H9 (cell line): ENCODE data around the gene GABRR3. TPM values are rescaled to one million over a fixed set of nuclear protein-coding genes. Genes with fewer than 3 reads are reported as not detected.

ENCODE experiments used
- DNase-seq: peaks from one replicate; pipeline ENCODE4 v3.0.0-alpha.2; 2017
- H2AFZ ChIP-seq: one replicate; pipeline ENCODE4 v1.6.1; 2013; ENCODE audit warnings: mild to moderate bottlenecking, low read length, control low read depth, moderate library complexity
- H2AK5ac ChIP-seq: 2 replicates; pipeline ENCODE4 v1.6.1; 2013; ENCODE audit warnings: low read length, control low read depth, mixed read lengths; ENCODE audit not compliant: insufficient read length
- H2BK120ac ChIP-seq: one replicate; pipeline ENCODE4 v1.6.1; 2013; ENCODE audit warnings: low read depth, mild to moderate bottlenecking, low read length, control low read depth, inconsistent platforms; ENCODE audit not compliant: poor library complexity, severe bottlenecking
- H2BK12ac ChIP-seq: 2 replicates; pipeline ENCODE4 v1.6.1; 2013; ENCODE audit warnings: low read length, control low read depth, mixed read lengths, low read depth; ENCODE audit not compliant: insufficient read length
- H2BK15ac ChIP-seq: 2 replicates; pipeline ENCODE4 v1.6.1; 2013; ENCODE audit warnings: low read depth, low read length, control low read depth
- H2BK20ac ChIP-seq: one replicate; pipeline ENCODE4 v1.6.1; 2013; ENCODE audit warnings: low read depth, mild to moderate bottlenecking, low read length, control low read depth, inconsistent platforms; ENCODE audit not compliant: poor library complexity, severe bottlenecking
- H2BK5ac ChIP-seq: 2 replicates; pipeline ENCODE4 v1.6.1; 2013; ENCODE audit warnings: low read length, control low read depth, mixed read lengths; ENCODE audit not compliant: insufficient read length
- H3K14ac ChIP-seq: 2 replicates; pipeline ENCODE4 v1.6.1; 2013; ENCODE audit warnings: low read length, control low read depth; ENCODE audit not compliant: insufficient read depth
- H3K18ac ChIP-seq: 2 replicates; pipeline ENCODE4 v1.6.1; 2013; ENCODE audit warnings: low read depth, mild to moderate bottlenecking, mixed read lengths, low read length, control low read depth; ENCODE audit not compliant: insufficient read length
- H3K23ac ChIP-seq: 2 replicates; pipeline ENCODE4 v1.6.1; 2013; ENCODE audit warnings: low read length, control low read depth, mixed read lengths, low read depth; ENCODE audit not compliant: insufficient read length
- H3K23me2 ChIP-seq: 2 replicates; pipeline ENCODE4 v1.6.1; 2013; ENCODE audit warnings: low read depth, mild to moderate bottlenecking, mixed read lengths, low read length, control low read depth; ENCODE audit not compliant: insufficient read length, poor library complexity, severe bottlenecking
- H3K27ac ChIP-seq: 2 replicates; pipeline ENCODE4 v1.5.1; 2013; ENCODE audit warnings: low read length, control low read depth, mixed read lengths, low read depth; ENCODE audit not compliant: insufficient read length
- H3K27me3 ChIP-seq: 2 replicates; pipeline ENCODE4 v1.6.1; 2013; ENCODE audit warnings: low read length, control low read depth, inconsistent platforms; ENCODE audit not compliant: insufficient read depth
- H3K4ac ChIP-seq: 2 replicates; pipeline ENCODE4 v1.6.1; 2013; ENCODE audit warnings: low read depth, mild to moderate bottlenecking, control low read depth, inconsistent platforms, low read length, moderate library complexity
- H3K4me1 ChIP-seq: 2 replicates; pipeline ENCODE4 v1.6.1; 2013; ENCODE audit warnings: low read length, control low read depth, inconsistent platforms; ENCODE audit not compliant: insufficient read depth
- H3K4me2 ChIP-seq: 2 replicates; pipeline ENCODE4 v1.6.1; 2013; ENCODE audit warnings: low read length, control low read depth, mixed read lengths; ENCODE audit not compliant: insufficient read length, insufficient read depth
- H3K56ac ChIP-seq: 2 replicates; pipeline ENCODE4 v1.6.1; 2013; ENCODE audit warnings: low read depth, mild to moderate bottlenecking, mixed read lengths, low read length, control low read depth; ENCODE audit not compliant: insufficient read length
- H3K79me1 ChIP-seq: 2 replicates; pipeline ENCODE4 v1.6.1; 2013; ENCODE audit warnings: low read depth, mild to moderate bottlenecking, moderate library complexity, low read length, control low read depth, inconsistent platforms; ENCODE audit not compliant: insufficient read depth, poor library complexity, severe bottlenecking
- H3K79me2 ChIP-seq: 2 replicates; pipeline ENCODE4 v1.6.1; 2013; ENCODE audit warnings: low read length, control low read depth, inconsistent platforms; ENCODE audit not compliant: insufficient read depth
- H3K9ac ChIP-seq: 2 replicates; pipeline ENCODE4 v1.6.1; 2013; ENCODE audit warnings: low read length, control low read depth, mixed read lengths; ENCODE audit not compliant: insufficient read length; ENCODE audit errors: extremely low read depth
- H3K9me3 ChIP-seq: one replicate; pipeline ENCODE4 v1.6.1; 2013; ENCODE audit warnings: low read depth, low read length, inconsistent platforms; ENCODE audit not compliant: control insufficient read depth
- H3T11ph ChIP-seq: one replicate; pipeline ENCODE4 v1.6.1; 2013; ENCODE audit warnings: mild to moderate bottlenecking, low read length, control low read depth, inconsistent platforms
- H4K20me1 ChIP-seq: one replicate; pipeline ENCODE4 v1.6.1; 2013; ENCODE audit not compliant: control insufficient read depth, insufficient read length, insufficient read depth
- H4K5ac ChIP-seq: 2 replicates; pipeline ENCODE4 v1.6.1; 2013; ENCODE audit warnings: low read depth, mild to moderate bottlenecking, mixed read lengths, low read length, control low read depth; ENCODE audit not compliant: insufficient read length
- H4K8ac ChIP-seq: replicated peaks from 2 replicates; pipeline ENCODE4 v1.6.1; 2013; ENCODE audit warnings: low read length, control low read depth, mixed read lengths, low read depth; ENCODE audit not compliant: insufficient read length
- H4K91ac ChIP-seq: 2 replicates; pipeline ENCODE4 v1.6.1; 2013; ENCODE audit warnings: low read depth, mild to moderate bottlenecking, moderate library complexity, mixed read lengths, low read length, control low read depth; ENCODE audit not compliant: insufficient read length
- H3K27ac Mint-ChIP-seq, 3 experiments: 2 replicates in 2 of 3; 3 replicates in 1 of 3; pipeline ENCODE4 v1.8.0; 2020 to 2021; ENCODE audit warnings: mixed read lengths in 3 of 3, mild to moderate bottlenecking in 1 of 3, moderate library complexity in 1 of 3
- H3K27me3 Mint-ChIP-seq: 2 replicates; pipeline ENCODE4 v1.8.0; 2021; ENCODE audit warnings: low read depth, mild to moderate bottlenecking, moderate library complexity, mixed read lengths
- H3K36me3 Mint-ChIP-seq, 3 experiments: 2 replicates in 2 of 3; 3 replicates in 1 of 3; pipeline ENCODE4 v1.8.0; 2020 to 2021; ENCODE audit warnings: low read depth in 3 of 3, mixed read lengths in 3 of 3; ENCODE audit not compliant: insufficient read depth in 1 of 3
- H3K4me1 Mint-ChIP-seq, 2 experiments: 2 replicates each; pipeline ENCODE4 v1.8.0; 2020; ENCODE audit warnings: mixed read lengths in 2 of 2
- H3K4me3 Mint-ChIP-seq, 2 experiments: 2 replicates in 1 of 2; 3 replicates in 1 of 2; pipeline ENCODE4 v1.8.0; 2020 to 2021; ENCODE audit warnings: mild to moderate bottlenecking in 2 of 2, mixed read lengths in 2 of 2, moderate library complexity in 1 of 2
- H3K9me3 Mint-ChIP-seq, 2 experiments: 2 replicates in 1 of 2; 3 replicates in 1 of 2; pipeline ENCODE4 v1.8.0; 2020; ENCODE audit warnings: mild to moderate bottlenecking in 2 of 2, mixed read lengths in 2 of 2, moderate library complexity in 1 of 2
- CTCF ChIP-seq: fragments of 200-600 bp; sonication (generic); conservative IDR thresholded peaks from 3 replicates; pipeline ENCODE4 v1.8.0; 2021; ENCODE audit warnings: antibody characterized with exemption, mild to moderate bottlenecking
- WGBS: extraction: QIAGEN DNeasy Blood & Tissue Kit; methylation state at CpG from one replicate; pipeline ENCODE4 v1.1.7; 2013; ENCODE audit warnings: missing lambda C conversion rate, low lambda C conversion rate, mixed read lengths; ENCODE audit not compliant: insufficient read length; ENCODE audit errors: extremely low coverage; 5-methylcytosine and 5-hydroxymethylcytosine counted together
- total RNA-seq: library from RNA; stranded (reverse); gene quantifications from 2 replicates; pipeline ENCODE4 v1.2.1, GENCODE V29; 2021

GABRR3 gene
- total RNA-seq, 1 experiment from 2014 or later = not detected

DNA sequence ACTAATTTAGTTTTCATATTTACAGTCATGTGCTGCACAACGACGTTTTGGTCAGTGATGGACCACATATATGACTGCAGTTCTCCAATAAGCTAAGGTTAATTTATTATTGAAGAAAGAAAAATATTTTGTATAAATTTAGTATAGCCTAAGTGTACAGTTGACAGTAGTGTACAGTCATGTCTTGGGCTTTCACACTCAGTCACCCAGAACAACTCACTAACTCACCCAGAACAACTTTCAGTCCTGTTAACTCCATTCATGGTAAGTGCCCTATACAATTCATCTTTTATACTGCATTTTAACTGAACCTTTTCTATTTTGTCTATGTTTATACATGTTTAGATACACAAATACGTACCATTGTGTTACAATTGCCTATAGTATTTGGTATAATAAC lies 3.8 kb upstream of the GABRR3 start:
- peaks cover 4 to 9% of the 10 kb centered on the region in 2 experiments; a peak in 4 of 5 replicates for H3K9me3 Mint-ChIP-seq
- no CpG with 5 or more reads among the region's 3 CpGs for WGBS

More for the DNA sequence above, 3.8 kb upstream of the GABRR3 start:
- Histone ChIP-seq H3K9me3 (no peaks in the 10 kb centered on the region), H3K18ac (no peak overlapping the region), H3K79me2 (no peaks in the 10 kb centered on the region), H2BK15ac (no peak overlapping the region), H3K27ac (no peak overlapping the region), H3K9ac (no peak overlapping the region), H4K5ac (no peak overlapping the region), H3K4me1 (no peaks in the 10 kb centered on the region; the same call in 1 of the 2 replicates), H2BK12ac (no peak overlapping the region), H3K23ac (no peak overlapping the region), H2BK5ac (no peak overlapping the region), H2BK20ac (no peak overlapping the region), H3K4me2 (peak overlapping the region; percentile 62), H4K8ac (no peak overlapping the region), H2BK120ac (no peak overlapping the region), H4K91ac (no peak overlapping the region), H3K79me1 (no peaks in the 10 kb centered on the region), H2AFZ (no peak overlapping the region), H3T11ph (no peak overlapping the region), H3K4ac (no peak overlapping the region), H4K20me1 (no peaks in the 10 kb centered on the region), H3K23me2 (no peaks in the 10 kb centered on the region), H3K14ac (no peak overlapping the region), H3K56ac (no peak overlapping the region), H2AK5ac (no peak overlapping the region), H3K27me3 (no peaks in the 10 kb centered on the region)
- DNase-seq = no peak
- peaks cover 0 to 13% (median 0%) of the 10 kb centered on the region in 3 experiments; a peak in 2 of 7 replicates for H3K36me3 Mint-ChIP-seq
- no peak for TF ChIP-seq CTCF
- H3K27me3 Mint-ChIP-seq = no peaks in the 10 kb centered on the region
- peaks cover 13 to 17% of the 10 kb centered on the region in 2 experiments for H3K4me1 Mint-ChIP-seq
- no peak overlapping the region for H3K4me3 Mint-ChIP-seq
- H3K27ac Mint-ChIP-seq = no peak overlapping the region
